HG03139 (cell line): ENCODE measurements around the gene HOXB7.

Source experiments
- ATAC-seq: cut with Tn5 transposase; IDR thresholded peaks from one replicate; pipeline ENCODE4 v1.9.1; 2021; ENCODE audit not compliant: unreplicated experiment

The HOXB7 gene

DNA sequence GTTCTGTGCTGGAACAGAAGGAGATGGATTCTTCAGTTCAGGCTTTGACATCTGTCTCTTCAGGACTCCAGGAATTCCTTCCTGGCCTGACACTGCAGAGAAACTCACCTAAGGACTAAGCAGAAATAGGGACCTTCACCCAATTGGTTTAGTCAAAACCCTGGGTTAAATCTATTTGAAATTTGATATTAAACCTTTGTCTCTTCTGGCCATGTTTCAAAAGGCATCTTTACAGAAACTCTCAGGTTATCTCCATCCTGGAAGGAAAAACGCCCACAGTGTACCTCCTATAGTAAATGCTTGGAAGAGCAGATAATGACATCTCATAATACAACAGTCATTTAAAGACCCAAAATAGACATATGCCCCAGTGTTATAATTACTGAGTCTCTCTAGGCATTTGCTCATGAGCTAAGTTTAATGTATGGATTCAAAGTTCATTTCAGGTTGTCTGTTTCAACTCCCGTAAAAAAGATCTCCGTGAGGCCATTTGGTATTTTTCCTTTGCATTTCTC, 27.1 kb downstream of the HOXB7 start:
- no peak for ATAC-seq

- ATAC-seq: no peak
Observed at GRCh38 chr17:48582750-48583069, 28.1 kb downstream of the HOXB7 start.

- ATAC-seq: no peak
Observed at GRCh38 chr17:48579760-48580554, 30.9 kb downstream of the HOXB7 start.

- ATAC-seq: no peak
Observed at GRCh38 chr17:48579471-48579759, 31.4 kb downstream of the HOXB7 start.

GRCh38 chr17:48578616-48579470, 32.0 kb downstream of the HOXB7 start:
- peak; percentile 31 for ATAC-seq

GRCh38 chr17:48577946-48578615, 32.7 kb downstream of the HOXB7 start, which contains the start of gene HOXB4:
HOXB4 (minus strand) TSS chr17:48578350; CDS start chr17:48578319, 31 bp downstream.
- peak; percentile 45 for ATAC-seq

GRCh38 chr17:48577330-48577945, 33.4 kb downstream of the HOXB7 start:
- ATAC-seq: no peak

DNA sequence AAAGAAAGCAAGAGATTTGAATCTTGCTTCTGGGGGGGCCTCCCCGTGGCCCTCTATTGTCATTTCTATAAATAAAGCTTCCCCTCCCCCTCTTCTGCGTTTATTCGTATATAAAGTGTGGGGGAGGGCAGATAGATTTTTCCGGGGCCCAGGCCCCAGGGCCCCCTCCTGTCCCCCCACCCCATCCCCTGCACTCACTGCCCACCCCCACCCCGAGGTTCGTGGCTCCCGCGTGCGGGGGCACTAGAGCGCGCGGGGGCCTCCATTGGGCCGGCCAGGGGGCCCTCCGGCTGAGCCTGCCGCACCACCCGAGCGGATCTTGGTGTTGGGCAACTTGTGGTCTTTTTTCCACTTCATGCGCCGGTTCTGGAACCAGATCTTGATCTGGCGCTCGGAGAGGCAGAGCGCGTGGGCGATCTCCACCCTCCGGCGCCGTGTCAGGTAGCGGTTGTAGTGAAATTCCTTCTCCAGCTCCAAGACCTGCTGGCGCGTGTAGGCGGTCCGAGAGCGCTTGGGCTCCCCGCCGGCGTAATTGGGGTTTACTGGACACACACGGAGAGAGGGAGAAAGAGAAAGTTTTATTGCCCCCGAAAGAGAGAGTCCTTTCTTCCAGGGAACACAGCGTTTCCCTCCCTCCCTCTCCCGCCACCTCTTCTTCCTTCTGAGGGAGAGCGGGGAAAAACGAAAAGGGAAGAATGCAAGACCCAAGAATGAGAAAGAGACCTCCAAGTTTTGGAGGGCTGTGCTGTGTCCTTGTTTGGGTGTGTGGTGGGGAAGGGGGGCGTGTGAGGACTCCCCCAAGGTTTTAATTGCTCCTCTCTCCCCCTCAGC, 34.1 kb downstream of the HOXB7 start:
- ATAC-seq: no peak

- ATAC-seq: no peak
Observed at GRCh38 chr17:48575673-48576478, 34.9 kb downstream of the HOXB7 start.

DNA sequence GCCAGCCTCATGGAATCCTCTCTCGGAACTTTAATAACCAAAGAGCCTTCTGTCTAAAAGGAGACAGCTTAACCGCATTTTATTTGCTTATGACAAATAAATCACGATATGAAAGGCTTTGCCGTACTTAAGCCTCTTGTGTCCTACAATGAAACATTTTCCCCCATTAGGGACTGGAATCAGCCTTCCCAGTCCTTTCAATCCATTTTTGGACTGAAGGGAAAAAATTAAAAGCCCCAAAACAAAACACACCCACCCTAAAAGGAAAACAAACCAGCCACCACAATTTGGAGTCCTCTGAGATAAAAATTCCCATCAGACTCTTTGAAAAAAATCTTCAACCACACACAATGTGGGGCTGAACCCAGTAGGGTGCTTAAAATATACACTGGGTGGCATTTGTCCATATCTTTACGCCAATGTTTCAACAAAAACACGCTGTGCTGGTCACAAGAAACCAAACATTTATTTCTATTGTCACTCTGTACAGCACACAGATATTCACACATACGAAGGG, 35.7 kb downstream of the HOXB7 start:
- ATAC-seq: no peak

DNA sequence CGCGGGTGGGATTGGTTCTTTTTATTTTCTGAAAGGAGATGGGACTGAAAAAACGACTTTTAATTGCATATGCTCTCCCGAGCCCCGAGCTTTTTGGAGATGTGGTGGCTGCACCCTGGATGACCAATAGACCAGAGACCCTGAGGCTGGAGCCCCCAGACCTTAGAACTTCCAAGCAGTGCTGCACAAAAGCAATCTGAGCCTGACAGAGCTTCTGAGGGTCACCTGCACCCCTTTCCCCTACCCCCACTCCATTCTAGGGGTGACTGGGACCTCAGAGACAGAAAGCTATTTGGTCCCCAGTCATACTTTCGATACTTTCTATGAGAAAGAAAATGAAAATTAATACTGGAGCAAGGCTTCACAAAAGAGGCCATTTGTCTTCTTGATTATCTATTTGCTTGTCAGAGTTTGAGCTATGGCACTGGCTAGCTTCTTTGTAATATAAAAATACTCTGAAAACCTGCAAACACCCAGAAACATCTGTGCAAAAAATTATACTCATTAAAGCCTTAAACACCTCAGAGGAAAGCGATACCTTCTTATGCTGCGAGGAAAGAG, 36.2 kb downstream of the HOXB7 start:
- no peak for ATAC-seq

- ATAC-seq: no peak
Observed at GRCh38 chr17:48571826-48572417, 38.9 kb downstream of the HOXB7 start.

GRCh38 chr17:48571024-48571818, 39.6 kb downstream of the HOXB7 start:
- no peak for ATAC-seq

GRCh38 chr17:48570325-48571023, 40.3 kb downstream of the HOXB7 start:
- no peak for ATAC-seq

- ATAC-seq: no peak
Observed at GRCh38 chr17:48569674-48570324, 41.0 kb downstream of the HOXB7 start.

GRCh38 chr17:48569240-48569582, 41.6 kb downstream of the HOXB7 start:
- ATAC-seq: no peak
